Peyer's patch (tissue), 4 donors: ENCODE data around the gene CALHM4. TPM values are rescaled to one million over a fixed set of nuclear protein-coding genes. Genes with fewer than 3 reads are reported as not detected.

Experiments
- DNase-seq, 3 donors: peaks; one replicate each; pipeline ENCODE4 v3.0.0-alpha.2; 2017 to 2019
- H3K27ac ChIP-seq, 4 donors: fragments of 200-600 bp; sonication (generic); one replicate each; pipeline ENCODE4 v1.5.1; 2016 to 2019
- H3K27me3 ChIP-seq, 2 donors: fragments of 200-600 bp; sonication (generic); one replicate each; pipeline ENCODE4 v1.5.1; 2019
- H3K36me3 ChIP-seq, 3 donors: fragments of 200-600 bp; sonication (generic); one replicate each; pipeline ENCODE4 v1.5.1; 2016 to 2019
- H3K4me1 ChIP-seq, 4 donors: fragments of 200-600 bp; sonication (generic); one replicate each; pipeline ENCODE4 v1.5.1; 2016 to 2019
- H3K4me3 ChIP-seq, 4 donors: fragments of 200-600 bp; sonication (generic); 1 replicate in 3 of 4; 2 replicates in 1 of 4; pipeline ENCODE4 v1.5.1; 2016 to 2019; ENCODE audit warnings: mild to moderate bottlenecking in 1 of 4
- H3K9me3 ChIP-seq, 4 donors: fragments of 200-600 bp; sonication (generic); one replicate each; pipeline ENCODE4 v1.5.1; 2016 to 2019; ENCODE audit warnings: mild to moderate bottlenecking in 1 of 4
- CTCF ChIP-seq, 6 experiments: fragments of 450-650 bp in 4 of 6; fragments of 200-600 bp in 2 of 6; sonication (generic) in 1 of 6; IDR thresholded peaks; one replicate each; pipeline ENCODE4 v1.5.1; 2017 to 2019; ENCODE audit warnings: antibody characterized with exemption in 6 of 6, mild to moderate bottlenecking in 3 of 6, moderate library complexity in 1 of 6
- POLR2A ChIP-seq, 2 donors: fragments of 450-650 bp; IDR thresholded peaks; one replicate each; pipeline ENCODE4 v1.5.1; 2017; ENCODE audit warnings: antibody characterized with exemption in 2 of 2, mild to moderate bottlenecking in 2 of 2, moderate library complexity in 2 of 2
- total RNA-seq, 4 donors: library from RNA; depleted of rRNA; stranded (reverse); fragments of >200 nt; gene quantifications; one replicate each; pipeline ENCODE4 v1.1.0, GENCODE V29; 2016

The CALHM4 gene
- total RNA-seq, 4 donors from 2014 or later, result not detected

DNA sequence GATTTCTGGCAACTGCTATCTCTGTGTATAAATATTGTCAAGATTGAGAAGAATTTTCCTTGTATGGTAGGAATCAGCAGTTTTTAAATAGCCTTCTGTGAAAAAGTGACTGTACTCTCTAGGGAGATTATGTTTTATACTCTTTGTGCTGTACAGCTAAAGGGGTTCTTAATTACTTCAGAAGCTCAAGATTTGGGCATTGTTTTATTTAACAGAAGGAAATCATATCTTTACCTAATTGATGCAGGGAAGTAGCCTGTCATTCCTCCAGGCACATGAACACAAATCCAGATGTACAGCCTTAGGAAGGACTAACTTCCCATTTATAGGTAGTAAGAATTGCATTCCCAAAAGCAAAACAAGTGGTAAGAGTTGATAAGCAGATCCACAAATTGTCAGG is 40.8 kb upstream of the CALHM4 start:
- no peaks in the 10 kb centered on the region for H3K36me3 ChIP-seq
- H3K4me1 ChIP-seq, result peaks cover 0 to 7% (median 0%) of the 10 kb centered on the region in 4 donors
- peak overlapping the region in 2 of 4 donors; percentile 61 to 86 for H3K27ac ChIP-seq
- DNase-seq, result no peak
- TF ChIP-seq POLR2A (IDR thresholded peaks at IDR 0.05) (no peak), CTCF (IDR thresholded peaks at IDR 0.05) (no peak)
- peak overlapping the region in 1 of 4 donors; percentile 38 for H3K4me3 ChIP-seq
- no peaks in the 10 kb centered on the region for H3K27me3 ChIP-seq
- H3K9me3 ChIP-seq, result no peaks in the 10 kb centered on the region

GRCh38 chr6:116513224-116513875 is 40.2 kb upstream of the CALHM4 start:
- no peak for DNase-seq
- no peaks in the 10 kb centered on the region for H3K9me3 ChIP-seq
- no peak for TF ChIP-seq POLR2A (IDR thresholded peaks at IDR 0.05)
- TF ChIP-seq CTCF (IDR thresholded peaks at IDR 0.05), result no peak
- H3K4me3 ChIP-seq, result no peak overlapping the region
- no peak overlapping the region for H3K27ac ChIP-seq
- H3K27me3 ChIP-seq, result no peaks in the 10 kb centered on the region
- H3K36me3 ChIP-seq, result no peaks in the 10 kb centered on the region
- peaks cover 0 to 7% (median 0%) of the 10 kb centered on the region in 4 donors for H3K4me1 ChIP-seq

- no peak for DNase-seq
- Histone ChIP-seq H3K9me3 (no peaks in the 10 kb centered on the region), H3K27ac (no peak overlapping the region), H3K4me3 (no peak overlapping the region), H3K4me1 (peaks cover 0 to 7% (median 0%) of the 10 kb centered on the region in 4 donors), H3K27me3 (no peaks in the 10 kb centered on the region), H3K36me3 (no peaks in the 10 kb centered on the region)
- no peak for TF ChIP-seq CTCF (IDR thresholded peaks at IDR 0.05)
- no peak for TF ChIP-seq POLR2A (IDR thresholded peaks at IDR 0.05)
These were observed 39.4 kb upstream of the CALHM4 start for GRCh38 chr6:116514111-116514510.

DNA sequence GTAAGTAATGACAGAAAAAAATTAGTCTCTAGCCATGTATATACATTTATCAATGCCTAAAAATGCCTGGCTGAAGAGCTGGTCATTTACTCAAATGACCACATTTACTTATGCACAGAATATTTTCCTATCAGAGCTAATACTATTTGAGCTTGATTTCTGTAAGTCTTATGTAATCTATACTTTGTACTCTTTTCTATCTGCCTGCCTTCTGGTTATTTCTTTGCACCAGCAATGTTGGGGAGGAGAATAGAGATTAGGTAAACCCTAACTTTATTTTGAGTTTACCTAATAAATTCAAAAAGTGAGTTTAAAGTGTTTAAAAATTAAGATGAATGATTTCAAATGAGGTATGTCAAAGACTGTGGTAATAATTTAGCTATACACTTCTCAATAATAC is 38.4 kb upstream of the CALHM4 start:
- no peaks in the 10 kb centered on the region for H3K36me3 ChIP-seq
- TF ChIP-seq POLR2A (IDR thresholded peaks at IDR 0.05), result no peak
- TF ChIP-seq CTCF (IDR thresholded peaks at IDR 0.05), result no peak
- H3K4me1 ChIP-seq, result peaks cover 0 to 7% (median 0%) of the 10 kb centered on the region in 4 donors

GRCh38 chr6:116518621-116519368 is 34.8 kb upstream of the CALHM4 start:
- Histone ChIP-seq H3K9me3 (no peaks in the 10 kb centered on the region), H3K4me3 (no peak overlapping the region), H3K36me3 (no peaks in the 10 kb centered on the region), H3K27me3 (no peaks in the 10 kb centered on the region), H3K4me1 (no peaks in the 10 kb centered on the region), H3K27ac (no peak overlapping the region)
- TF ChIP-seq CTCF (IDR thresholded peaks at IDR 0.05) (no peak), POLR2A (IDR thresholded peaks at IDR 0.05) (no peak)
- no peak for DNase-seq

More for the DNA sequence above, 38.4 kb upstream of the CALHM4 start:
- Histone ChIP-seq H3K9me3 (no peaks in the 10 kb centered on the region), H3K4me3 (no peak overlapping the region), H3K27ac (no peak overlapping the region), H3K27me3 (no peaks in the 10 kb centered on the region)
- DNase-seq, result no peak
